NCI-H345 (cell line): Measurements from ENCODE around the gene LRCH1.
A peak's percentile ranks its signal among the peaks of the same experiment; 100 is the strongest.

Source experiments
- DNase-seq: peaks from one replicate; lab custom pipeline; 2025; lab: John Stamatoyannopoulos, UW

LRCH1 gene

DNA sequence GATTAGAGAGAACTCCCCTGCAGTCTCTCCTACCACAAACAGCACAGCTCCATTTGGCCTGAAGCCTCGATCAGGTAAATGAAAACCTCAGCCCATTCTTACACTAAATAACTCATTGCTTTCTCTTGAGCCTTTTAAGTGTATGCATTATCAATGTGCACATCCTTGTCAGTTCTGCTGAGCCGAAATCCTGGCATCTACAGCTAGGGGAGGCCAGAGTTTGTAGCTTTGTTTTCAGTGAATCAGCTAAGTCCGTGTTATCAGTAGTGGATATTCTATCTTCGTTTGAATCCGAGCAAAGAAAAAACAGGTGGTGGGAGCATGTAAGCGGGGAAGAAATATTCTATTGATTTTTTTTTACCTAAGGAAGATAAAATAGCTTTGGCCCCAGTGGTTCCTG is 159.6 kb downstream of the LRCH1 start:
- no peak for DNase-seq

DNA sequence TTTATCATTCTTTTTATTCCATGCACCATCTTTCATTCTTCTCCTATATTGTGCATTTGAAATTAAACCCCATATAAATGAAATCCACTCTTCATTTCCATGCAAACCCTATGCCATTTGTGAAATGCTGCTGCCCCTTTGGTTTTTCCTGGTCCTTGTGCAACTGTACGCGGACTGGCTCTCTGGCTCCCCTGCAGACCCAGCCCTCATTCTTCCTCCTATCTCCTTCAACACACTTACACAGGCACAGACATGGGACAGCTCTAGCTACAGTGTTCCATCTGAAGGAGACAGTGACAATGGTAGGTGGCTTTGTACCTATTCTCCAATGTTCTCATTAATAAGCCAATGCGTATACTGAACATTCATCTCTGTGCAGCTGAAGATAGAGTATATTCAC is 162.4 kb downstream of the LRCH1 start:
- no peak for DNase-seq

DNA sequence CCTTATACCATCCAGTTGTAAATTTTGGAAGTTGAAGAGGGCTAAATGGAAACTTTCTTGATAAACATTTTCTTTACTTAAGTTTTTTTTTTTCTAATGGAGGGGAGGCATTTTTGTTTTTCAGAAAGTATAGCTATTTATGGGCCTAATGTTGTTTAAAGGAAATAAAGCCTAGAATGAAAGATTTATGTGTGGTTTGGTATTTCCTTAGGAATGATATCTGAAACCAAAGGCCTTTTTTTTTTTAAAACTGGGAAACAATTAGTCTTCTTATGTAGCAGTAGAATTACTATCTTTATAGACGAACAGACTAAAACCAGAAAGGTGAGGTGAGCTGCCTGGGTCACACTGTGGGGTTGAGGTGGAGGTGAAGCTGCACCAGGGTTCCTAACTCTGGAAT is 163.9 kb downstream of the LRCH1 start:
- no peak for DNase-seq

DNA sequence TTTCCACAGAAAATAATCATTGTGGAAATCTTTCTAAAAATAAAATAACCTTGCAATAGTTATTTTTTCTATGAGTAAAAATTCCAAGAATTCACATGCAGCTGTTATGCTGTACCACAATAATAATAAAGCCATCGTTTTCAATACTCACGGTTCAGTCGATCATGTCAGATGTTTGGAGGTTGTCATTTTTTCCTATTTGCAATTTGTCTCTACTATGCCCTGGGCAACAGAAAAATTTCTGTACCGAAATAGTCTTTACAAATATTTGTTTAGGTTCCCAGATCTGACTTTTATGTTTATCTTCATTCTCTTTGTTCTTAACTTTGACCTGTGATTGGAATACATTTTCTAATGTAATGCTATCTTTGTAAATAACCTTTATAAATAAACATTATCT is 164.3 kb downstream of the LRCH1 start:
- DNase-seq = no peak

DNA sequence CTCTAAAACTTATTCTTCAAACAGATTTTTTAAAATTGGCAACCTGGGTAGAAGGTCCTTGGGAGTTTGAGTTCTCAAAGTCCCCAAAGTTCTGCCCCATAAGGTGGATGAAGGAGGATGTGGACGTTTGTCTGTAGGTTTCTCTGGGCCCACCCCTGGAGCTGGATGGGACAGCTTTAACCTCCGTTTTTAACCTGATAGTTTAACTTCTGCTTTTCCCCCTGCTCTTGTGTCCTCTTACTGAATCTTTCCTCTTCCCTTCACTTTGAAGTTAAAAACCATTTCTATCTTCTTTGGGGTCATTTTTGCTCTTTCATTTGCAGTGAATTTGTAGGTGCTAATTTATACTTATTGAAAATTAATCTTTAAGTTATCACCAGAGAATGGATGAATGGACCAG is 164.9 kb downstream of the LRCH1 start:
- no peak for DNase-seq

DNA sequence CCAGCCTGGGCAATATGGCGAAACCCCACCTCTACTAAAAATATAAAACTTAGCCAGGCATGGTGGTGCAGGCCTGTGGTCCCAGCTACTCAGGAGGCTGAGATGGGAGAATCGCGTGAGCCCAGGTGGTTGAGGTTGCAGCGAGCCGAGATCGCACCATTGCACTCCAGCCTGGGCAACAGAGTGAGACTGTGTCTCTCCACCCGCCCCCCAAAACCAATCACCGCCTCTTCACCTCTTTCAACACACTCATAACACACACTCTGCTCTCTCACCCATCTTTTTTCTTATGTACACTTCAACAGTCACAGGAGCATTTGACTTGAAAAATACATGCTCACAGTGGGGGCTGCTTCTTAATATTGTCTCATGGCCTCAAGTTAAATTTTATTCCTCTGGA is 167.2 kb downstream of the LRCH1 start:
- no peak for DNase-seq

DNA sequence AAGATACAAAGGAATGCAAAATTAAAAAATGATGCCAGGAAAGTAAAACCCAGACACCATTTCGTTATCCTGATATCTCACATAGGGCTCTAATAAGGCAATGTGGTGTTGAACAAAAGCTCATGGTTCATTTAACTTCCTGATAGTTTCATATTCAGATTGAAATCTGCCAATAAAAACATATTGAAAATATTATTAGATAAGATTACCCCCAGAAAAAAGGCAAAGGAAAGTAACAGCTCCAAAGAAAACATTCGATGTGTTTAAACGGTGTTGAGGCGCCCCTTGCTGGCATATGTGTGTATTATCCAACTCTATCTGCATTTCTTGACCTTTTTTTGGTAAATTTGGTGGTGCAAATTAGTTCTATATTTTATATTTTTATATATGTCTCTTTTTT is 168.1 kb downstream of the LRCH1 start:
- DNase-seq = peak; percentile 22

DNA sequence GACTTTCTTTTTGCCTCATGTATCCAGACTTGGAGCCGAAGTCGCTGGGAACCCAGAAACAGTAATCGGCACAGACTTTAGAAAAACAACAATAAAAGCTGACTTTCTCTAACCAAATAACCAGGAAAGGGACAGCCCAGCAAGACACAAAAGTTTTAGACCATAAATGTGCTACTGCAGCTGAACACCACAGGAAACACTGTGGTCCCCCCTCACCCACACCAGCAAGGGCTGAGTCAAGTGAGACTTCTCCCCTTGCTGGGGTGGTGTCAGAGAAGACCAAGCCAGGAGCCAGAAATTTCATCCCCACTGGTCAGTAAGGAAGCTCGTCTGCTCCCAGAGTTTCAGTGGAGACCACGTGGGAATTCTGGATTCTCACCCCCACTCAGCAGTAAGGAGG is 173.4 kb downstream of the LRCH1 start:
- DNase-seq = no peak

DNA sequence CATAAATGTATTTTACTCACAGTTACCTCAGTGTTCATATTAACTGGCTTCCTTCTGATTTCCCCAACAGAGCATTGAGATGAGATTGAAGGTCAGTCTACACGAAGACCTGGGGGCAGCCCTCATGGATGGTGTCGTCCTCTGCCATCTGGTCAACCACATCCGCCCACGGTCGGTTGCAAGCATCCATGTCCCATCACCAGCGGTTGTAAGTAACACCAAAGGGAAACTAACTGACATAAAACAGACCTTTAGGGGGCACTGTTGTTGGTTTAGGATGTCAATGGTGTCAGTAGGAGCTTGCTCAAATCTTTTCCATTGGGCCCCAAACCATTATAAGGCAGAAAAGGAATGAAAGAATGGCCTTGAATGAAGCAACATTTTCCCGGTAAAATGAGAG is 175.8 kb downstream of the LRCH1 start:
- no peak for DNase-seq

DNA sequence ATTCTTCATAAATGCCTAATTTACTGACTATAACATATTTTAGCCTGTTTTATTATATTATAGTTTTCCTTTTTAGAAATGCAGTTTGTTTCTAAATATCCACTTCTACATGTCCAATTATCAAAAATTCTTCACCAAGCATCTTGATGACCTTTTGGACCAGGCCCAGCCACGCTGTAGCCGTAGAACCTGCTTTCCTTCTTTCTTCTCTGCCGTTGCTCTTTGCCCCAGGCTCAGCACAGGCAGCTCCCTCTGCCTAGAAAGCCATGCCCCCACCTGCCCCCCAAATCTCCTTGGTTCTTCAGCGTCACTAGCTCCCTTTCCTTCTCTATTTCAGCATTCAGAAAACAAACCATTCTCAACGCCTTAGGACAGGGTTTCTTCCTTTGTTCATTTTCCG is 178.6 kb downstream of the LRCH1 start:
- DNase-seq = no peak

DNA sequence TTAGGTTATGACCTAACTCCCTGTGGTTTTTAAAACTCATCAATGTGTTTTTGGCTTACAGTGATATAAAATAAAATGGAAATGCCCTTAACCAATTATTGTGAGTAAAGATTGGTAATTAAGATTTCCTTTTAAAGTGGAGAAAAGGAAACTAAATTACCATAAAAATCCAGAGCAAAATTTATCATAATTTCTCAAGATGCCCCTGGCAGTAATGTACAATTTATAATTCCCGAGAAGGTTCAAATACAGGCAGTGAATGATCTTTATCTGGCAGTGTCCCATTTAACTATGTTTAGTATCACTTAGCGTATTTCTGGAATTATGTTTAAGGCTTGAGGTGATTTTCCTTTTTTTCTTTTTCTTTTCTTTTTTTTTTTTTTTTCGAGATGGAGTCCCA is 182.5 kb downstream of the LRCH1 start:
- no peak for DNase-seq

DNA sequence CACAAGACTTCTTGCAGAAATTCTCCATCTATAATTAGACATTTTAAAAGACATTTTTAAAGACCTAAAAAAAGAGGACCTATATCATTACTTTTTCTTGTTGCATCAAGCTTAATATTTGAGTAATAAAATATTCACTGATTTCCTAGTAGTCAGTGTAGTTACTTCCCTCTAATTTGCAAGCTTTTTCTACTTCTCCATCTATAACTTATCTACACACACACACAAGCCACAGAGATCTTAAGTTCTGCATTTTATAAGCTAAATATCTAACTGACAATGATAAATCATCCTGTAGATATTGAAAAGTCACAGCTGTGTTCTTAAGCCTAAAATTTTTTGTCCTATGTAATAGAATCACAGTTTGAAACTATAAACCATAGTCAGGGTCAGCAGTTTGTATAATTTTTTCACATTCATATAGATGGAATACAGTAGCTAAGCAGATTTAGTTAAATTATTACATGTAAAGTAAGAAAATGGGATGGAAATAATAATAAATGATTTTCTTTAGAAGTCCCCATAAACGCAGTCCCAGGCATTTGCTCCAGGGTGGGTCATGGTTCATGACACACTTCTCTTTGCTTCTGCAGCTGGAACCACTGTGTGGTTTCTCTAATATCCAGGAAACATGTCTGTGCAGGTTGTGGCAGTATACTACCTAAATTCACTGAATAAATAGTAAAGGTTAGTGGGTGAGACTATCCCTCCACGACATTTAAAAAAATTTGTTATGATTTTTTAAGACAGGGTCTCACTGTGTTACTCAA is 183.8 kb downstream of the LRCH1 start:
- no peak for DNase-seq

DNA sequence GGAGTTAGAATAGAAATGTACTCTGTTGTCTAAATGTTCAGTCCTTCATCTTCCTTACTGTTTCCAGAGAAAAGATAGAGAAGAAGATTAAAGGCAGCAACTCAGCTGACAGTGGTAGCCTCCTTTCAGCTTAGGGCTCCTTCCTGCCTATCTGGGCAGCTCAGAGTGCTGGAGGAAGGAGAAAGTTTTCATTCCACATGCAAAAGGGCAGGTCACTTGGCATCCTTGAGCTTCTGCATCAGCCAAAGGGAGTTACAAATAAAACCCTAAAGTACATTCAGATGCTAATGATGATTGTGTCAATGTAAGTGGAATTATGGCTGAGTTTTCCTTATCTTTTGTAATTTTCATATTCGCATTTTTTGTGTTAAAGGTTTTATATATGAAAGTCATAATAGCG is 185.1 kb downstream of the LRCH1 start:
- DNase-seq = no peak

DNA sequence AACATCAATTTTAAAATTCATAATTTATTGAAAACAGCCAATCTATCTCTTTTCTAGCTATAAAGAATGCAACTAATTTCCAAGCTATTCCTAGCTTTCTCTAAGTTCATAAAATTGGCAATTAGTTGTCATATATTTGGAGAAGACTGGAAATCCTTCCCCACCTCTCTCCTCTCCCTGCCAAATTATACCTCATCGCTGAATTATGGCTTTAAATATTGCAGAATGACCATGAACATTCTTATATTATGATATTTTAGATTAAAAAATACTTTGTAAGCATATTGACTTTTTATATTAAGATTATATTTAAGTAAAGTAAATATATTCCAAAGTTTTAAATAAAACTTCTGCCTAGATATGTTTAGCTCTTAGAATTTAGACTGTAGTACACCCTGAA is 185.8 kb downstream of the LRCH1 start:
- no peak for DNase-seq

DNA sequence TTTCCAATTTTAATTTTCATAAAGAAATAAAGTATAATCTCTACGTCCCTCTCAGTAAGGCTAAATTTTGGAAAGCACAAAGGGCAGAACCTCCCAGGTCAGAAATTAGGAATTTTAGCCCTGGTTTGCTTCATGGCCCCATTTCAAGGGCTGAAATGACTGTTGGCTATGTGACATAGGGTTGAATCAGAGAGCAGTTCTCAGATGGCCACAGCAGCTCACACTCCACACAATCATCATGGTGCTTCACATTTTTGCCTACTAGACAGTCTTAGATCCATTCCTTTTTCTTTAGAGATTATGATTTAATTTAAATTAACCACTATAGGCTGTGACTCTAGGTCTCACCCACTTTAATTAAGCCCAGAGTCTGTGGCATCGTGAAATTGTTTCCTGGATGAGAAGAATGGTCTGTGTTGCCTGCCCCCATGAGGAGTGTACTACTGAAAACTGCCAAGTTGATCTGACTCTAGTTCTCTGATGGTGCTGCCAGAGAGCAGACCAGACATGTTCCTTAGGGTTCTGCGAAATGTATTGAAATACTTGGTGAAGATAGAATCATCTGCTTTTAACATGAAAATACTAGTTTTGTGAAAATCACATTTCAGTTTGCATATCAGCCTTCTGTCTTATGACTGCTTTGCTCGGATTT is 186.6 kb downstream of the LRCH1 start:
- no peak for DNase-seq

DNA sequence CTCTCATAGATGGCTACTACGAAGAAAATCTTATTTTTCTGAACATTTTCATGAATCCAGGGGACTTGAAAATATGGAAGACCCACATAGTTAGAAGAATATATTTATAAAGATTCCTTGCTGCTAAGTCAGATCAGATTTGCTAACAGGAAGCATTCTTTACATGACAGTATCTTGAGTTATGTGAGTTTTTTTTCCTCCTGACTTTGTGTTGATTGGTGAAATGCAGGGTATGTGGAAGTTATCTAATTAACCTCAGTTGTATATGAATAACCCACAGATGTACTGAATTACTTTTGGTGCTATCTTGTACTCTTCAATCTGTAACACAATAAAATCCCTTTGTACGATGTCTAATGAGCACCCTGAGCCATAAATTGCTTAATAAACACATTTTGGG is 190.2 kb downstream of the LRCH1 start:
- DNase-seq = no peak

DNA sequence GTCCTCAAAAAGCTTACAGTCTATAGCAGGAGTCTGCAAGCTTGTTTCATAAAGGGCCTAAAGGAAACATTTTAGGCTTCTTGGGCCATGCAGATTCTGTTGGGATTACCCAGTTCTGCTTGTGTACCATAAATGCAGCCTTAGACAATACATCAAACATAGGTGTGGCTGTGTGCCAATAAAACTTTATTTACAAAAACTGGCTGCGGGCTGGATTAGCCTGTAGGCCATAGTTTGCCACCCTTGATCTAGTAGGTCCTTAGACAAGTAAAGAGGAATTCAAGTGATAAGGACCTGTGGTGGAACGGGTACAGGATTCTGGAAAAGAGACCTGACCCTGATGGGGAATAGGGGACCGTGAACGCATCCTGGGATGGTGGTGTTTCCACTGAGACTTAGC is 192.1 kb downstream of the LRCH1 start:
- no peak for DNase-seq

DNA sequence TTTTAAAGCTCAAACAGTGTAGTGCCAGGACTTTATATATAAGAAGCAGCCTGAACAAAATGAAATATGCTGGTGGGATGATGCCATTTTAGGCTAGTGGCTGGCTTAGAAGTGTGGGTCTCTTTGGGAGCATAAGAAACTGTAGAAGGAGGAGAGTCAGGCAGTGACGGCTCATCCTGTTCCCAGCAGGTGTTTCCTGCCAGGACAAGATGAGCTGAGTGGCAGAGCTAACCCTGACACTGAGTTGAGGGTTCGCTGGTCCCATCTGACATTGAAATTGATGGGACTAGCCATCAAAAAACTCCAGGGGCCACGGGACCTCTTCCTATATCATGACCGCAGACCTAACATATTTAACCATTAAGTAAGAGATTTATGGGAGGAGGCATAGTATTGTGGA is 192.7 kb downstream of the LRCH1 start:
- DNase-seq = no peak

DNA sequence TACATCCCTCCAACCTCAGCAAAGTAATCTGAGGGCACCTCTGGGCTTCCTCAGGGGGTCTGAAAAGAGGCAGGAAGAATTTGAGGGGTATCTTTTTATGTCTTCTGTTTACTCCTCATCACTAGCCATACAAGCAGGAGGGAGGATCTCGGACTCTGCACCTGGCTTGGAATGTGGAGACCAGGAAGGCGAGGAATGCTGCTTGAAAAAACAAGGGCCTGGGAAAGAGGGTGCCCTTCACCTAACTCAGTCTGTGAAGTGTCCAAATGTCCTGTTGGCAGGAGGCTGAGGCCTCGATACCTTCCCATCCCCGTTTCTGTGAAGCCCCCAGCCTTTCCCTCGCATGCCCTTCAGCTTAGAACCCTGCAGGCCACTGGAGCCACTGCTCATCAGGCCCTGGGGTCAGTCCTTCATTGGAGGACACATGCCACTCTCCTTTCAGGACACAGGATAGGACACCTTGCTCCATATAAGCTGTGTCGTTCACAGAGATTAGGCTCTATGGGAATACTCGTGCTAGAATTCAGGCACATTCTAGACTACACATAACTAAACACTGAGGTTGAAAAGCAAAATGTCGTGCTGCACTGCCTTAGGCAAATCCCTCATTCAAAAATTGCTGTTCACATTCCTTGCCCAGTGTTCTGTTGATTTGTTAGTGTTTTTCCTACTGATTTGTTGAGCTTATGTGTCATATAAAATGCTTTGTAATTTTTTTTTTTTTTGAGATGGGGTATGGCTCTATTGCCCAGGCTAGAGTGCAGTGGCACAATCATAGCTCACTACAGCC is 194.3 kb downstream of the LRCH1 start:
- no peak for DNase-seq

DNA sequence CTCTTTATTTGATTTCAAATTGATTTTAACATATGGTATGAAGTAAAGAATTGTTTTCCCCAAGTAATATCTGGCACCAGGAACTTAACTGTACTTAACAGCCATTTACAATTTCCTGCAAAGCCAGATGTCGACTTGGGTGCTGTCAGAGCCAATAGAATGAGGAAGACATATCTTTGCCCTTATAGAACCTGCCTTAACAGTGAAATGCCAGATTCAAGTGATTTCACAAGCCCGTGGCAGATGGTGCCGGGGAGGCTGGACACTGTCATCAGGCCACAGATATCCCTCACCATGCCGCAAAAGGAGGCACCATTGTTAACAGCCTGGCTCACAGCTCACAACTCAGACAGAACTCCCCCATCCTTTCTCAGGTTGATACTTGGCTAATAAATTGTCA is 195.3 kb downstream of the LRCH1 start:
- DNase-seq = no peak

DNA sequence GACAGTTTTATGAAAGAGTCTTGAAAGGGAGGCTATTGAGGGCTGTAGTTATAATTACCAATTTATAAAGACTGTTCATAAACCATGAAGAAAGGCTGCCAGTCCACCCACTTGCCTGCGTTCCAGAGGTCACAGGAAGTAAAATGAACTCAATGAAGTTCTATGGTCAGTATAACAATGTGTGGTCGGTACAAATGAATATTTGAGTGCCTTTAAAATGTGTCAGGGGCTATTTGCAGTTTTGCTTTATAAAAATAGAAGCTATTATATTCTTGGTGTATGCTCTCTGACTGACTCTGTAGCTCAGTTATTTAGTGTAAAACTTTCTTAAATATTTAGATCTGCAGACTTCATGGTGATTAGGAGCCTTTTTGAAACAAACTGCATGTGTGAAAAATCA is 197.0 kb downstream of the LRCH1 start:
- DNase-seq = no peak

DNA sequence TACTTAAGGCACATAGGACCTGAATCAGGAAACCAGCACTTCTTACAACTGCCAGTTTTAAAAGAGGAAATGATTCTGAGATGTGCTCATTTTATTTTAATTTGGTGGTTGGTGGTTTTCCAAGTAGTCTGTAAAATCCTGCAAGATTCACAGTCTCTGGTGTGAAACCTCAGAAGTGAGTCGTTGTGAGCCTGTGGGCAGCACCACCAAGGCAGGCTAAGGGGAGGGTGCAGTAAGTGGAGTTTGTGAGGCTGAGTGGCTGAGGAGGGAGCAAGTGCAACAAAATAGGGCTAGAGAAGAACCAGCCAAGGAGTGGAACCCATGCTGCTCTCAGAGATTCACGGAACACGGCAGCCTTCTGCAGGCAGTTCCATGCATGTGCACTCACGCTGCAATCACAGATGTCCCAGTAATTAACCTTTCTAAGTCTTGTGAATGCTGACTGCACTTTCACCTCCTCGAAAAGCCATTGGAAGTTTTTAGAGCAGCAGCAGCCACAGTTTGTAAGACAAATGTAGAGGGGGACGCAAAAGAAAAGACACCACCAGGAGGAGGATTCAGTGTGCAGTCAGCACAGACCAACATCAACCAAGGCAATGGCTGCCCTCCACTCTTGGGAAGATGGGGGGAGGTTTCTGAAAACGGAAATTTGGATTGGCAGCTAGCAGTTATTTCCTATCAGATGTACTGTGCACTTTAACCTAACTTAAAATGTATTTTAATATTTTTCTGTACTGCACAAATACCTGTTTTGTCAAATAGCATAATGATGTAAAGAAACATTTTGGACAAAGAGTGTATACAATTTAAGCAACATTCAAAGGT is 199.1 kb downstream of the LRCH1 start:
- DNase-seq = no peak
